Mesendoderm (in vitro differentiated cells): ENCODE measurements around the gene MAN2A2.

Source experiments
- DNase-seq: peaks from one replicate; pipeline ENCODE4 v3.0.0; 2013
- H2AK5ac ChIP-seq: 2 replicates; pipeline ENCODE4 v1.6.1; 2013; ENCODE audit warnings: low read length, inconsistent platforms
- H2BK120ac ChIP-seq: 2 replicates; pipeline ENCODE4 v1.6.1; 2013; ENCODE audit warnings: low read depth, mild to moderate bottlenecking, low read length, moderate library complexity, mixed read lengths
- H2BK15ac ChIP-seq: replicated peaks from 2 replicates; pipeline ENCODE4 v1.6.1; 2013; ENCODE audit warnings: low read depth, mild to moderate bottlenecking, moderate library complexity
- H2BK5ac ChIP-seq: 2 replicates; pipeline ENCODE4 v1.6.1; 2013; ENCODE audit warnings: low read length, inconsistent platforms
- H3K18ac ChIP-seq: 2 replicates; pipeline ENCODE4 v1.6.1; 2013; ENCODE audit warnings: mild to moderate bottlenecking, low read length, mixed read lengths
- H3K23ac ChIP-seq: one replicate; pipeline ENCODE4 v1.6.1; 2013; ENCODE audit warnings: low read length
- H3K27ac ChIP-seq: 2 replicates; pipeline ENCODE4 v1.5.1; 2013; ENCODE audit warnings: low read depth, mild to moderate bottlenecking, inconsistent platforms, low read length, moderate library complexity
- H3K27me3 ChIP-seq: 2 replicates; pipeline ENCODE4 v1.6.1; 2013; ENCODE audit warnings: low read length, control low read depth, mild to moderate bottlenecking, inconsistent platforms; ENCODE audit not compliant: insufficient read depth, poor library complexity
- H3K36me3 ChIP-seq: 2 replicates; pipeline ENCODE4 v1.6.1; 2013; ENCODE audit warnings: low read length, inconsistent platforms; ENCODE audit not compliant: control insufficient read depth, insufficient read depth
- H3K4ac ChIP-seq: one replicate; pipeline ENCODE4 v1.6.1; 2013; ENCODE audit warnings: low read depth, mild to moderate bottlenecking, low read length, moderate library complexity
- H3K4me1 ChIP-seq: 2 replicates; pipeline ENCODE4 v1.6.1; 2013; ENCODE audit warnings: low read depth, low read length, inconsistent platforms; ENCODE audit not compliant: control insufficient read depth
- H3K4me2 ChIP-seq: 2 replicates; pipeline ENCODE4 v1.6.1; 2013; ENCODE audit warnings: low read length
- H3K4me3 ChIP-seq: 2 replicates; pipeline ENCODE4 v1.5.1; 2013; ENCODE audit warnings: mild to moderate bottlenecking, low read length
- H3K56ac ChIP-seq: one replicate; pipeline ENCODE4 v1.6.1; 2013; ENCODE audit warnings: low read length
- H3K79me1 ChIP-seq: 2 replicates; pipeline ENCODE4 v1.6.1; 2013; ENCODE audit warnings: low read length, inconsistent platforms
- H3K79me2 ChIP-seq: 2 replicates; pipeline ENCODE4 v1.6.1; 2013; ENCODE audit warnings: mild to moderate bottlenecking, low read length; ENCODE audit not compliant: control insufficient read depth, insufficient read depth
- H3K9ac ChIP-seq: 2 replicates; pipeline ENCODE4 v1.6.1; 2013; ENCODE audit warnings: low read length, inconsistent platforms
- H4K5ac ChIP-seq: one replicate; pipeline ENCODE4 v1.6.1; 2013; ENCODE audit warnings: low read length
- H4K8ac ChIP-seq: one replicate; pipeline ENCODE4 v1.6.1; 2013; ENCODE audit warnings: low read depth, mild to moderate bottlenecking, control low read depth, low read length, moderate library complexity
- WGBS: extraction: QIAGEN DNeasy Blood & Tissue Kit; methylation state at CpG from one replicate; pipeline ENCODE4 v1.1.7; 2013; ENCODE audit warnings: low lambda C conversion rate, missing lambda C conversion rate; ENCODE audit not compliant: insufficient coverage; ENCODE audit errors: extremely low coverage; 5-methylcytosine and 5-hydroxymethylcytosine counted together

Gene MAN2A2

DNA sequence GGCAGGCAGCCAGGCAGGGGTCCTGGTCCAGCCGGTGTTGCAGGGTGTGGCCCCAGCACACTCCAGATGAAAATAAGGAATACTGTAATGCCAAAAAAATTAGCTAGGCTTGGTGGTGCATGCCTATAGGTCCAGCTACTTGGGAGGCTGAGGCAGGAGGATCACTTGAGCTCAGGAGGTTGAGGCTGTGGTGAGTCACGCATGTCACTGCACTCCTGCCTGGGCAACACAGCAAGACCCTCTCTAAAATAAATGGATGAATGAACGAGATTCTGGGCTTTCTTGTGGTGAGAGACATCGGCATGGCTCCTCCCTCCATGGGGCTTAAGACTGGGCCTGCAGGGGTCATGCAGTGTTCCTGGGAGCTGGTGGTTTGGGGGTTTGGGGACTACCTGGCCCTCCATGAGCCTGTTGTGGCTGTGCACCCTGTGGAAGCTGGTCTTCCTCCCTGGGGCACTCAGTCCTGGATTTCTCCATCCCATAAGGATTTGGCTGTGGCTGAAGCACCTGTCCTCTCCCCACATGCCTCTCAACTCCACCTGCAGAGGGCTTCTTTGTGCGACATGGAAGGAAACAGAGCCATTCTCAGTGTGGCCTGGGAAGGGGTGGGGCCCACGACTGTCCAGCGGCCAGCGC, 44.0 kb downstream of the MAN2A2 start:
- Histone ChIP-seq H4K8ac (no peak overlapping the region), H3K27me3 (no peaks in the 10 kb centered on the region), H3K79me1 (no peaks in the 10 kb centered on the region), H3K23ac (no peak overlapping the region), H4K5ac (no peak overlapping the region), H3K18ac (no peak overlapping the region), H3K56ac (no peak overlapping the region), H2AK5ac (no peak overlapping the region), H3K4ac (no peak overlapping the region), H3K36me3 (peaks cover 19% of the 10 kb centered on the region), H3K27ac (no peak overlapping the region), H3K9ac (no peak overlapping the region), H2BK120ac (no peak overlapping the region), H2BK15ac (no peak overlapping the region), H3K79me2 (no peaks in the 10 kb centered on the region), H3K4me3 (no peak overlapping the region), H2BK5ac (no peak overlapping the region), H3K4me2 (no peak overlapping the region), H3K4me1 (no peaks in the 10 kb centered on the region)
- WGBS: no CpG with 5 or more reads among the region's 8 CpGs
- no peak for DNase-seq

DNA sequence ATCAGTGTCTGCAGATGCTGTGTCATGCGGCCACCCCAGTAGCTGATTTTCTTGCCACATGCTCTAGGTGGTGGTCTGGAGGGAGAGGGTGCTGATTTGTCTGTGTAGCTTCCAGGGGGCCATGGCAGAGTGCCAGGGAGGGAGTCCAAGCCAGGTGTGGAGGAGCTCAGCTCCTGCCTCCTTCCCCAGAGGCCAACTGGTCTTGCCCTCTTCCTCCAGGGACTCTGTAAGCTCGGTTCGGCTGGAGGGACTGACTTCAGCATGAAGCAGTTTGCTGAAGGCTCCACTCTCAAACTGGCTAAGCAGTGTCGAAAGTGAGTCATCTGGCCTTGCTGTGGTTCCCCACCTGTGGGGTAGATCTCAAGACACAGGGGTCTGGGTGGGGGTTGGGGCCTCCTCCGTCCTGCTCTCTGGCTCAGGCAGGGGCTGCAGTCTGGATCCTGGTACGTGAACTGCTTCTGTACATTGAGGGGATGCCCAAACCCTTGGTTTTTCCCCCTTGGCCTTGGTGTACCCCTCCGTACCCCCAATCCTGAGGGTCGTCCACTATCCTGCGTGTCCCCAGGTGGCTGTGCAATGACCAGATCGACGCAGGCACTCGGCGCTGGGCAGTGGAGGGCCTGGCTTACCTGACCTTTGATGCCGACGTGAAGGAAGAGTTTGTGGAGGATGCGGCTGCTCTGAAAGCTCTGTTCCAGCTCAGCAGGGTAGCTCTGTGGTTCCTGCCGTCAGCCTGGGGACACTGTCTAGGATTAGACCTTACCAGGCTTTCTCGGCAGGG, 44.7 kb downstream of the MAN2A2 start:
- H3K4me1 ChIP-seq: no peaks in the 10 kb centered on the region
- H3K9ac ChIP-seq: no peak overlapping the region
- no peak overlapping the region for H3K23ac ChIP-seq
- H3K27me3 ChIP-seq: no peaks in the 10 kb centered on the region
- no CpG with 5 or more reads among the region's 18 CpGs for WGBS
- no peak overlapping the region for H3K56ac ChIP-seq
- no peak overlapping the region for H3K18ac ChIP-seq
- no peak overlapping the region for H2BK120ac ChIP-seq
- H2BK15ac ChIP-seq: no peak overlapping the region
- peaks cover 16% of the 10 kb centered on the region for H3K36me3 ChIP-seq
- no peak overlapping the region for H3K4ac ChIP-seq
- H3K79me1 ChIP-seq: no peaks in the 10 kb centered on the region
- no peak overlapping the region for H4K5ac ChIP-seq
- H4K8ac ChIP-seq: no peak overlapping the region
- no peak overlapping the region for H3K27ac ChIP-seq
- no peak for DNase-seq
- H3K4me3 ChIP-seq: no peak overlapping the region
- H3K79me2 ChIP-seq: no peaks in the 10 kb centered on the region
- no peak overlapping the region for H2AK5ac ChIP-seq
- H3K4me2 ChIP-seq: no peak overlapping the region
- H2BK5ac ChIP-seq: no peak overlapping the region

DNA sequence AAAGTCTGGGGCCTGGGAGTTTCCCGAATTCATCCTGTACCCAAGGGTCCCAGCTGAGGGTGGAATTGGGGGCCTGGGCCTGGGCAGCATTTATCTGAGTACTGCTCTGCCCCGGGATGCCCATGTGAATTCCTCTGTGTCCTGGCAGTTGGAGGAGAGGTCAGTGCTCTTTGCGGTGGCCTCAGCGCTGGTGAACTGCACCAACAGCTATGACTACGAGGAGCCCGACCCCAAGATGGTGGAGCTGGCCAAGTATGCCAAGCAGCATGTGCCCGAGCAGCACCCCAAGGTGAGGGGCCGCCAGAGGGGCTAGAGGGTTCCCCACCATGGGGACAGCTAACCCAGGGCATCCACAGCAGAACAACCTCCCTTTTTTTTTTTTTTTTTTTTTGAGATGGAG, 45.4 kb downstream of the MAN2A2 start:
- H2BK120ac ChIP-seq: no peak overlapping the region
- no peak overlapping the region for H3K56ac ChIP-seq
- H4K5ac ChIP-seq: no peak overlapping the region
- no peak for DNase-seq
- H3K23ac ChIP-seq: no peak overlapping the region
- WGBS: no CpG with 5 or more reads among the region's 8 CpGs
- H3K27me3 ChIP-seq: no peaks in the 10 kb centered on the region
- no peak overlapping the region for H3K9ac ChIP-seq
- H3K79me2 ChIP-seq: no peaks in the 10 kb centered on the region
- no peaks in the 10 kb centered on the region for H3K4me1 ChIP-seq
- H3K18ac ChIP-seq: no peak overlapping the region
- H2BK15ac ChIP-seq: no peak overlapping the region
- no peak overlapping the region for H2AK5ac ChIP-seq
- no peaks in the 10 kb centered on the region for H3K79me1 ChIP-seq
- H3K4me3 ChIP-seq: no peak overlapping the region
- no peak overlapping the region for H3K27ac ChIP-seq
- peaks cover 15% of the 10 kb centered on the region for H3K36me3 ChIP-seq
- H3K4ac ChIP-seq: no peak overlapping the region
- H3K4me2 ChIP-seq: no peak overlapping the region
- H2BK5ac ChIP-seq: no peak overlapping the region
- H4K8ac ChIP-seq: no peak overlapping the region

DNA sequence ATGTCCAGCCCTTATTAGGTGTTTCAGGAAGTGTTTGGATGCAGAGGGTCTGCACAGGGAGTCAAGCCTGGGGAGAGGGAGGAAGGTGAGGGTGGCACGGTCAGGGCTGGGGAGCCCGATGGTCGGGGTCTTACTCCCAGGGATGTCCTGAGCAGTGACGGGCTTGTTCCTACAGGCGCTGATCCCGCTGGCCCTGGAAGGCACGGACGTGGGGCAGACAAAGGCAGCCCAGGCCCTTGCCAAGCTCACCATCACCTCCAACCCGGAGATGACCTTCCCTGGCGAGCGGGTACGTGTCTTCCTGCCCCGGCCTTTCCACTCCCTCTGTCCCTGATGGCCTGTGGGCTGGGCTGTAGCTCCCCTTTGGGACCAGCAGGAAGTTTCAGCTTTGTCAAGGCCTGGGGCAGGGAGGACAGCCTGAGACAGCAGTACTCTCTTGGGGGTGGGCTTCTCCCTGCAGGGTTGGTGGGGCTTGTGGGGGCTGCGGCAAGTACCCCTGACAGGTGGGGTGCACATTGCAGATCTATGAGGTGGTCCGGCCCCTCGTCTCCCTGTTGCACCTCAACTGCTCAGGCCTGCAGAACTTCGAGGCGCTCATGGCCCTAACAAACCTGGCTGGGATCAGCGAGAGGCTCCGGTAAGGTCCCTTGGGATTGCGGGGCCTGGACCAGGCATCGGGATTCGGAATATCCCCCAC, 47.0 kb downstream of the MAN2A2 start:
- H2BK120ac ChIP-seq: no peak overlapping the region
- H4K5ac ChIP-seq: no peak overlapping the region
- no peak overlapping the region for H3K4me3 ChIP-seq
- no peak overlapping the region for H3K27ac ChIP-seq
- no peaks in the 10 kb centered on the region for H3K79me1 ChIP-seq
- no peaks in the 10 kb centered on the region for H3K27me3 ChIP-seq
- H3K18ac ChIP-seq: no peak overlapping the region
- WGBS: no CpG with 5 or more reads among the region's 23 CpGs
- no peak overlapping the region for H3K4ac ChIP-seq
- no peak overlapping the region for H2BK15ac ChIP-seq
- no peak overlapping the region for H2BK5ac ChIP-seq
- H3K23ac ChIP-seq: no peak overlapping the region
- H4K8ac ChIP-seq: no peak overlapping the region
- H3K79me2 ChIP-seq: no peaks in the 10 kb centered on the region
- no peaks in the 10 kb centered on the region for H3K4me1 ChIP-seq
- DNase-seq: no peak
- peaks cover 13% of the 10 kb centered on the region for H3K36me3 ChIP-seq
- no peak overlapping the region for H3K56ac ChIP-seq
- H2AK5ac ChIP-seq: no peak overlapping the region
- H3K4me2 ChIP-seq: no peak overlapping the region
- H3K9ac ChIP-seq: no peak overlapping the region

DNA sequence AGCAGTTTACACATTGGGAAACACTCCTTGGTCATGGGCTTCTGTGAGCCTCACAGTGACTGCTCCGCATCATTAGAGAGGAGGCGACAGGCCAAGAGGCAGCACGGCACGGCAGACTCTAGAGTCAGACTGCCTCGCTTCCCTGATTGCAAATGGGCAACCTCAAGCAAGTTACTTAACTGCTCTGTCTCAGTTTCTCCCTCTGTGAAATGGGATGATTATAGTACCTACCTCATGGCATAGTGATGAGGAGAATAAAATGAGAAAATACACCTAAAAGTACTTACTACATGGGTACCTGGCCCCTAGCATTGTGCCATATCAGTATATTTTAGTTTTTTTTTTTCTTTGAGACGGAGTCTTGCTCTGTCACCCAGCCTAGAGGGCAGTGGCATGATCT, 47.6 kb downstream of the MAN2A2 start:
- no peaks in the 10 kb centered on the region for H3K27me3 ChIP-seq
- no peak overlapping the region for H2BK15ac ChIP-seq
- no peak overlapping the region for H3K4ac ChIP-seq
- H3K56ac ChIP-seq: no peak overlapping the region
- H3K79me2 ChIP-seq: no peaks in the 10 kb centered on the region
- H4K8ac ChIP-seq: no peak overlapping the region
- no peak overlapping the region for H3K4me2 ChIP-seq
- H2AK5ac ChIP-seq: no peak overlapping the region
- H3K23ac ChIP-seq: no peak overlapping the region
- WGBS: no CpG with 5 or more reads among the region's 6 CpGs
- H3K4me3 ChIP-seq: no peak overlapping the region
- H2BK120ac ChIP-seq: no peak overlapping the region
- peaks cover 1% of the 10 kb centered on the region for H3K4me1 ChIP-seq
- no peak overlapping the region for H4K5ac ChIP-seq
- H2BK5ac ChIP-seq: no peak overlapping the region
- no peak overlapping the region for H3K18ac ChIP-seq
- H3K27ac ChIP-seq: no peak overlapping the region
- no peaks in the 10 kb centered on the region for H3K79me1 ChIP-seq
- H3K9ac ChIP-seq: no peak overlapping the region
- DNase-seq: no peak
- peaks cover 13% of the 10 kb centered on the region for H3K36me3 ChIP-seq
